SU-DHL-6 (cell line): ENCODE measurements around the gene IFITM1.

Experiments
- H2AFZ ChIP-seq: fragments of 200-600 bp; sonication (generic); 2 replicates; pipeline ENCODE4 v1.6.1; 2014; ENCODE audit warnings: low read depth, mild to moderate bottlenecking, moderate library complexity, mixed read lengths, antibody characterized with exemption, low read length; ENCODE audit not compliant: severe bottlenecking
- H3F3A ChIP-seq: fragments of 200-600 bp; shearing (Covaris generic); 2 replicates; pipeline ENCODE4 v1.6.0; 2016; ENCODE audit warnings: antibody characterized with exemption, mild to moderate bottlenecking; ENCODE audit not compliant: insufficient read depth
- H3K27ac ChIP-seq: fragments of 200-600 bp; sonication (generic); 2 replicates; pipeline ENCODE4 v1.5.1; 2016; ENCODE audit warnings: low read depth, mild to moderate bottlenecking, low read length, moderate library complexity, mixed read lengths
- H3K27me3 ChIP-seq: fragments of 200-600 bp; sonication (generic), shearing (Covaris generic); 2 replicates; pipeline ENCODE4 v1.6.0; 2014; ENCODE audit warnings: mild to moderate bottlenecking, low read length
- H3K36me3 ChIP-seq: fragments of 200-600 bp; sonication (generic); 2 replicates; pipeline ENCODE4 v1.6.1; 2014; ENCODE audit warnings: mild to moderate bottlenecking, low read length, mixed read lengths
- H3K4me2 ChIP-seq: fragments of 300-600, 200-600 bp; shearing (Covaris generic), sonication (generic); 2 replicates; pipeline ENCODE4 v1.6.0; 2014; ENCODE audit warnings: low read length, low read depth, mild to moderate bottlenecking; ENCODE audit not compliant: poor library complexity, severe bottlenecking
- H3K4me3 ChIP-seq: fragments of 200-600 bp; sonication (generic); 2 replicates; pipeline ENCODE4 v1.5.1; 2014; ENCODE audit warnings: antibody characterized with exemption, low read length, mild to moderate bottlenecking, mixed read lengths; ENCODE audit not compliant: insufficient read depth, poor library complexity, severe bottlenecking
- H3K79me2 ChIP-seq: fragments of 200-600 bp; sonication (generic); 2 replicates; pipeline ENCODE4 v1.6.1; 2014; ENCODE audit warnings: mild to moderate bottlenecking, low read length, moderate library complexity; ENCODE audit not compliant: insufficient read depth
- H3K9ac ChIP-seq: fragments of 200-600 bp; sonication (generic); 2 replicates; pipeline ENCODE4 v1.7.0; 2014; ENCODE audit warnings: mild to moderate bottlenecking, low read length
- H3K9me2 ChIP-seq: fragments of 200-600 bp; sonication (generic); replicated peaks from 2 replicates; pipeline ENCODE4 v1.6.1; 2014; ENCODE audit warnings: low read length; ENCODE audit not compliant: insufficient read depth
- H3K9me3 ChIP-seq: fragments of 200-600 bp; sonication (generic); 2 replicates; pipeline ENCODE4 v1.6.1; 2014; ENCODE audit warnings: low read length, mixed read lengths; ENCODE audit not compliant: insufficient read depth
- H4K20me1 ChIP-seq: fragments of 200-600 bp; sonication (generic); 2 replicates; pipeline ENCODE4 v1.6.1; 2014; ENCODE audit warnings: low read depth, mild to moderate bottlenecking, antibody characterized with exemption, low read length, moderate library complexity, mixed read lengths
- EZH2phosphoT487 ChIP-seq: fragments of 200-600 bp; sonication (generic), shearing (Covaris generic); conservative IDR thresholded peaks from 2 replicates; pipeline ENCODE4 v1.6.1; 2018; ENCODE audit warnings: mild to moderate bottlenecking, antibody characterized with exemption, low read length, moderate library complexity, mixed read lengths
- TF ChIP-seq, protein P1 (sequence below): fragments of 200-600 bp; sonication (generic); IDR thresholded peaks from one replicate; pipeline ENCODE4 v1.5.1; 2017; ENCODE audit warnings: antibody characterized with exemption, mild to moderate bottlenecking, low read length, moderate library complexity; ENCODE audit not compliant: insufficient read depth, poor library complexity, severe bottlenecking

The IFITM1 gene

GRCh38 chr11:330307-330693 is 16.5 kb downstream of the IFITM1 start:
- H3K36me3 ChIP-seq, result no peaks in the 10 kb centered on the region
- H3K4me3 ChIP-seq, result no peak overlapping the region
- H3F3A ChIP-seq, result peaks cover 25% of the 10 kb centered on the region
- no peaks in the 10 kb centered on the region for H3K27me3 ChIP-seq
- H3K4me2 ChIP-seq, result peak overlapping the region; percentile 30
- H3K27ac ChIP-seq, result peak overlapping the region; percentile 61
- H3K9me3 ChIP-seq, result no peaks in the 10 kb centered on the region
- H4K20me1 ChIP-seq, result no peaks in the 10 kb centered on the region
- no peak overlapping the region for H2AFZ ChIP-seq
- no peaks in the 10 kb centered on the region for H3K9me2 ChIP-seq
- peak overlapping the region; percentile 7 for H3K9ac ChIP-seq
- H3K79me2 ChIP-seq, result no peaks in the 10 kb centered on the region
- TF ChIP-seq EZH2phosphoT487, result no peak

- H3K27me3 ChIP-seq, result no peaks in the 10 kb centered on the region
- H4K20me1 ChIP-seq, result no peaks in the 10 kb centered on the region
- H3K9me2 ChIP-seq, result no peaks in the 10 kb centered on the region
- H3K4me3 ChIP-seq, result no peak overlapping the region
- peaks cover 25% of the 10 kb centered on the region for H3F3A ChIP-seq
- TF ChIP-seq, protein P1, sequence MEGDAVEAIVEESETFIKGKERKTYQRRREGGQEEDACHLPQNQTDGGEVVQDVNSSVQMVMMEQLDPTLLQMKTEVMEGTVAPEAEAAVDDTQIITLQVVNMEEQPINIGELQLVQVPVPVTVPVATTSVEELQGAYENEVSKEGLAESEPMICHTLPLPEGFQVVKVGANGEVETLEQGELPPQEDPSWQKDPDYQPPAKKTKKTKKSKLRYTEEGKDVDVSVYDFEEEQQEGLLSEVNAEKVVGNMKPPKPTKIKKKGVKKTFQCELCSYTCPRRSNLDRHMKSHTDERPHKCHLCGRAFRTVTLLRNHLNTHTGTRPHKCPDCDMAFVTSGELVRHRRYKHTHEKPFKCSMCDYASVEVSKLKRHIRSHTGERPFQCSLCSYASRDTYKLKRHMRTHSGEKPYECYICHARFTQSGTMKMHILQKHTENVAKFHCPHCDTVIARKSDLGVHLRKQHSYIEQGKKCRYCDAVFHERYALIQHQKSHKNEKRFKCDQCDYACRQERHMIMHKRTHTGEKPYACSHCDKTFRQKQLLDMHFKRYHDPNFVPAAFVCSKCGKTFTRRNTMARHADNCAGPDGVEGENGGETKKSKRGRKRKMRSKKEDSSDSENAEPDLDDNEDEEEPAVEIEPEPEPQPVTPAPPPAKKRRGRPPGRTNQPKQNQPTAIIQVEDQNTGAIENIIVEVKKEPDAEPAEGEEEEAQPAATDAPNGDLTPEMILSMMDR, result no peak
- TF ChIP-seq EZH2phosphoT487, result no peak
- no peaks in the 10 kb centered on the region for H3K9me3 ChIP-seq
- peak overlapping the region; percentile 7 for H3K9ac ChIP-seq
- no peaks in the 10 kb centered on the region for H3K79me2 ChIP-seq
- peak overlapping the region; percentile 30 for H3K4me2 ChIP-seq
- H2AFZ ChIP-seq, result no peak overlapping the region
- no peaks in the 10 kb centered on the region for H3K36me3 ChIP-seq
- peak overlapping the region; percentile 61 for H3K27ac ChIP-seq
Measured at GRCh38 chr11:330694-331357, 17.0 kb downstream of the IFITM1 start.

DNA sequence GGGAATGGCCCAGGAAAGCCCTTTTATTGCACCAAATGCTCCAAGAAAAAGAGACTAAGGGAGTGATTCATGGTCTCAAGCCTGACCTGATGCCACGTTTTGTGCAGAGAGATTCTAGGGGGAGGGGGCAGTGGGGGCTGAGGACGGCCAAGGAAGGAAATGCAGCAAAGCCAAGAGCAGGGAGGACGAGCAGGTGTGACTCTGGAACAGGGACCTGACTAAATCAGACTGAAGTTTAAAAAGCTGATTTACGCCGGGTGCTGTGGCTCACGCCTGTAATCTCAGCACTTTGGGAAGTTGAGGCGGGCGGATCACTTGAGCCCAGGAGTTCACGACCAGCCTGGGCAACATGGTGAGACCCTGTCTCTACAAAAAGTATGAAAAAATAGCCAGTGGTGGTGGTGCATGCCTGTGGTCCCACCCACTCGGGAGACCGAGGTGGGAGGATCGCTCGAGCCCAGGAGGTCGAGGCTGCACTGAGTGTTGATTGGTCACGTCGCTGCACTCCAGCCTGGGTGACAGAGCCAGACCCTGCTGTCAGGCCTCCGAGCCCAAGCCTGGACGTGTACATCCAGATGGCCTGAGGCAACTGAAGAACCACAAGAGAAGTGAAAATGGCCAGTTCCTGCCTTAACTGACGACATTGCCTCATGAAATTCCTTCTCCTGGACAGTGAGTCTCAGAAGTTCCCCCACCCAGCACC is 17.7 kb downstream of the IFITM1 start:
- Histone ChIP-seq H3F3A (peaks cover 25% of the 10 kb centered on the region), H2AFZ (no peak overlapping the region), H3K9ac (no peak overlapping the region), H3K36me3 (no peaks in the 10 kb centered on the region), H3K27ac (peak overlapping the region; percentile 61), H3K4me3 (no peak overlapping the region), H3K79me2 (no peaks in the 10 kb centered on the region), H4K20me1 (no peaks in the 10 kb centered on the region), H3K27me3 (no peaks in the 10 kb centered on the region), H3K4me2 (peak overlapping the region; percentile 30), H3K9me3 (no peaks in the 10 kb centered on the region), H3K9me2 (no peaks in the 10 kb centered on the region)
- TF ChIP-seq EZH2phosphoT487, result no peak
- TF ChIP-seq, protein P1, result no peak
